ENCODE results near the gene TACC2. TPM values are rescaled to one million over a fixed set of nuclear protein-coding genes. Genes with fewer than 3 reads are reported as not detected.
"Not testable (repeated sequence)": the region's sequence is repeated elsewhere in the genome, so short reads cannot be mapped to it uniquely, and the experiment has no call there.

TACC2 gene
- total RNA-seq, 1 donor from 2014 or later, result 22.0 TPM

GRCh38 chr10:122199070-122199469 lies 210.1 kb downstream of the TACC2 start:
- Mint-ChIP-seq H3K27ac (ENCODE audit: unreplicated experiment) (no peak overlapping the region), H3K4me3 (ENCODE audit: unreplicated experiment) (no peak overlapping the region), H3K27me3 (ENCODE audit: low read depth, unreplicated experiment) (no peaks in the 10 kb centered on the region), H3K36me3 (ENCODE audit: low read depth, unreplicated experiment) (peaks cover 10% of the 10 kb centered on the region), H3K4me1 (ENCODE audit: low read depth, unreplicated experiment) (peaks cover 9% of the 10 kb centered on the region), H3K9me3 (ENCODE audit: unreplicated experiment) (no peaks in the 10 kb centered on the region)
- Histone ChIP-seq H3K4me2 (ENCODE audit: low read length) (no peak overlapping the region), H3K36me3 (ENCODE audit: insufficient read depth, low read length) (no peaks in the 10 kb centered on the region), H3K9ac (ENCODE audit: low read length) (no peak overlapping the region), H3K4me3 (ENCODE audit: insufficient read depth, low read depth, low read length) (no peak overlapping the region), H3K27ac (ENCODE audit: low read depth, low read length) (no peak overlapping the region), H3K79me2 (ENCODE audit: insufficient read depth, low read length) (peaks cover 4% of the 10 kb centered on the region), H3K4me1 (ENCODE audit: insufficient read depth, low read length) (no peaks in the 10 kb centered on the region), H3K9me3 (ENCODE audit: insufficient read depth, low read depth, low read length) (no peaks in the 10 kb centered on the region), H2AFZ (ENCODE audit: low read depth, low read length) (no peak overlapping the region), H3K27me3 (ENCODE audit: insufficient read depth, low read length) (no peaks in the 10 kb centered on the region), H4K20me1 (ENCODE audit: insufficient read depth, low read length) (peaks cover 9% of the 10 kb centered on the region)
- TF ChIP-seq CTCF (IDR thresholded peaks at IDR 0.05; ENCODE audit: insufficient read depth, low read depth, low read length), result no peak
- no peak for TF ChIP-seq EZH2 (IDR thresholded peaks at IDR 0.05; ENCODE audit: insufficient read depth, low read length)
- DNase-seq (ENCODE audit: low read depth) (no peak), FAIRE-seq (no peak)

- no peak overlapping the region for H3K27ac Mint-ChIP-seq (ENCODE audit: unreplicated experiment)
- TF ChIP-seq CTCF (IDR thresholded peaks at IDR 0.05; ENCODE audit: insufficient read depth, low read depth, low read length) (no peak), EZH2 (IDR thresholded peaks at IDR 0.05; ENCODE audit: insufficient read depth, low read length) (no peak)
These were observed 210.7 kb downstream of the TACC2 start for GRCh38 chr10:122199689-122200088.

GRCh38 chr10:122201401-122201800 lies 212.4 kb downstream of the TACC2 start:
- Mint-ChIP-seq H3K4me3 (ENCODE audit: unreplicated experiment) (no peak overlapping the region), H3K36me3 (ENCODE audit: low read depth, unreplicated experiment) (peaks cover 5% of the 10 kb centered on the region), H3K9me3 (ENCODE audit: unreplicated experiment) (no peaks in the 10 kb centered on the region), H3K4me1 (ENCODE audit: low read depth, unreplicated experiment) (peaks cover 5% of the 10 kb centered on the region), H3K27ac (ENCODE audit: unreplicated experiment) (no peak overlapping the region), H3K27me3 (ENCODE audit: low read depth, unreplicated experiment) (no peaks in the 10 kb centered on the region)
- Histone ChIP-seq H3K9me3 (ENCODE audit: insufficient read depth, low read depth, low read length) (no peaks in the 10 kb centered on the region), H3K4me2 (ENCODE audit: low read length) (no peak overlapping the region), H3K4me3 (ENCODE audit: insufficient read depth, low read depth, low read length) (no peak overlapping the region), H3K36me3 (ENCODE audit: insufficient read depth, low read length) (no peaks in the 10 kb centered on the region), H3K27me3 (ENCODE audit: insufficient read depth, low read length) (no peaks in the 10 kb centered on the region), H4K20me1 (ENCODE audit: insufficient read depth, low read length) (peaks cover 20% of the 10 kb centered on the region), H3K4me1 (ENCODE audit: insufficient read depth, low read length) (no peaks in the 10 kb centered on the region), H2AFZ (ENCODE audit: low read depth, low read length) (no peak overlapping the region), H3K79me2 (ENCODE audit: insufficient read depth, low read length) (no peaks in the 10 kb centered on the region), H3K9ac (ENCODE audit: low read length) (no peak overlapping the region), H3K27ac (ENCODE audit: low read depth, low read length) (no peak overlapping the region)
- DNase-seq (ENCODE audit: low read depth) (no peak), FAIRE-seq (no peak)
- TF ChIP-seq EZH2 (IDR thresholded peaks at IDR 0.05; ENCODE audit: insufficient read depth, low read length) (no peak), CTCF (IDR thresholded peaks at IDR 0.05; ENCODE audit: insufficient read depth, low read depth, low read length) (no peak)

More at GRCh38 chr10:122199689-122200088, 210.7 kb downstream of the TACC2 start:
- H3K79me2 ChIP-seq (ENCODE audit: insufficient read depth, low read length), result peaks cover under 1% of the 10 kb centered on the region
- no peaks in the 10 kb centered on the region for H3K27me3 ChIP-seq (ENCODE audit: insufficient read depth, low read length)
- FAIRE-seq (no peak), DNase-seq (ENCODE audit: low read depth) (no peak)
- Mint-ChIP-seq H3K36me3 (ENCODE audit: low read depth, unreplicated experiment) (peaks cover 6% of the 10 kb centered on the region), H3K9me3 (ENCODE audit: unreplicated experiment) (no peaks in the 10 kb centered on the region), H3K4me3 (ENCODE audit: unreplicated experiment) (no peak overlapping the region), H3K4me1 (ENCODE audit: low read depth, unreplicated experiment) (peaks cover 9% of the 10 kb centered on the region), H3K27me3 (ENCODE audit: low read depth, unreplicated experiment) (no peaks in the 10 kb centered on the region)
- no peak overlapping the region for H3K4me2 ChIP-seq (ENCODE audit: low read length)
- no peaks in the 10 kb centered on the region for H3K4me1 ChIP-seq (ENCODE audit: insufficient read depth, low read length)
- no peak overlapping the region for H3K4me3 ChIP-seq (ENCODE audit: insufficient read depth, low read depth, low read length)
- no peak overlapping the region for H2AFZ ChIP-seq (ENCODE audit: low read depth, low read length)
- H3K9me3 ChIP-seq (ENCODE audit: insufficient read depth, low read depth, low read length), result no peaks in the 10 kb centered on the region
- H3K27ac ChIP-seq (ENCODE audit: low read depth, low read length), result no peak overlapping the region
- H3K9ac ChIP-seq (ENCODE audit: low read length), result no peak overlapping the region
- no peaks in the 10 kb centered on the region for H3K36me3 ChIP-seq (ENCODE audit: insufficient read depth, low read length)
- H4K20me1 ChIP-seq (ENCODE audit: insufficient read depth, low read length), result peaks cover 7% of the 10 kb centered on the region

GRCh38 chr10:122203180-122203579 lies 214.2 kb downstream of the TACC2 start:
- H3K4me1 Mint-ChIP-seq (ENCODE audit: low read depth, unreplicated experiment); H3K27me3 Mint-ChIP-seq (ENCODE audit: low read depth, unreplicated experiment); H3K27ac ChIP-seq (ENCODE audit: low read depth, low read length); FAIRE-seq; H3K4me3 ChIP-seq (ENCODE audit: insufficient read depth, low read depth, low read length); H3K4me1 ChIP-seq (ENCODE audit: insufficient read depth, low read length); H3K9me3 ChIP-seq (ENCODE audit: insufficient read depth, low read depth, low read length); H3K79me2 ChIP-seq (ENCODE audit: insufficient read depth, low read length); H3K36me3 ChIP-seq (ENCODE audit: insufficient read depth, low read length); H3K27me3 ChIP-seq (ENCODE audit: insufficient read depth, low read length); H2AFZ ChIP-seq (ENCODE audit: low read depth, low read length); H3K27ac Mint-ChIP-seq (ENCODE audit: unreplicated experiment); H3K4me3 Mint-ChIP-seq (ENCODE audit: unreplicated experiment); H3K4me2 ChIP-seq (ENCODE audit: low read length); H3K36me3 Mint-ChIP-seq (ENCODE audit: low read depth, unreplicated experiment); DNase-seq (ENCODE audit: low read depth); H3K9me3 Mint-ChIP-seq (ENCODE audit: unreplicated experiment); H3K9ac ChIP-seq (ENCODE audit: low read length): not testable (repeated sequence)
- peaks cover 32% of the 10 kb centered on the region for H4K20me1 ChIP-seq (ENCODE audit: insufficient read depth, low read length)

Measured in astrocyte (in vitro differentiated cells and primary cell).